GM10266 (cell line): ENCODE measurements around the gene REPS1.

Experiments
- DNase-seq: peaks from one replicate; pipeline ENCODE4 v3.0.0; 2012; ENCODE audit errors: extremely low spot score
- TF ChIP-seq, protein P1 (sequence below): IDR thresholded peaks from 2 replicates; pipeline ENCODE4 v1.5.1; 2012; ENCODE audit warnings: mild to moderate bottlenecking, low read depth; ENCODE audit not compliant: control insufficient read depth, insufficient read depth; ENCODE audit errors: missing control alignments

The REPS1 gene

DNA sequence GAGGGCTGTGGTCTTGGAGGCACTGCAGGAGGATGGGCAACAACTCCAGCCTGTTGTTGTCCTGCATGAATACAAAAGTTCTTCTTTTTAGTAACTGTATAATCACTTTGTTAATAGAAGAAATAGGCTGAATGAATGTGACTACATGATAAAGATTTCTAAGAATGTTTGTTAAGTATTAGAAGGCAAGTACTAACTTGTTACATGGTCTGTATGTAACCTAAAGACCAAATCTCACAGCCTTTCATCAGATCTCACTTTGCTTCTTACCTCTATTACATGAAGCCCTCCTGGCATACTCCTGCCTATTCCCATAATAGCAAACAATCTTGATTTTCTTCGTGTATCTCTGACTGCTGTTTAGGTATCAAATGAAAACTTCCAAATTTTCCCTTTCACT is 73.4 kb downstream of the REPS1 start:
- TF ChIP-seq, protein P1, sequence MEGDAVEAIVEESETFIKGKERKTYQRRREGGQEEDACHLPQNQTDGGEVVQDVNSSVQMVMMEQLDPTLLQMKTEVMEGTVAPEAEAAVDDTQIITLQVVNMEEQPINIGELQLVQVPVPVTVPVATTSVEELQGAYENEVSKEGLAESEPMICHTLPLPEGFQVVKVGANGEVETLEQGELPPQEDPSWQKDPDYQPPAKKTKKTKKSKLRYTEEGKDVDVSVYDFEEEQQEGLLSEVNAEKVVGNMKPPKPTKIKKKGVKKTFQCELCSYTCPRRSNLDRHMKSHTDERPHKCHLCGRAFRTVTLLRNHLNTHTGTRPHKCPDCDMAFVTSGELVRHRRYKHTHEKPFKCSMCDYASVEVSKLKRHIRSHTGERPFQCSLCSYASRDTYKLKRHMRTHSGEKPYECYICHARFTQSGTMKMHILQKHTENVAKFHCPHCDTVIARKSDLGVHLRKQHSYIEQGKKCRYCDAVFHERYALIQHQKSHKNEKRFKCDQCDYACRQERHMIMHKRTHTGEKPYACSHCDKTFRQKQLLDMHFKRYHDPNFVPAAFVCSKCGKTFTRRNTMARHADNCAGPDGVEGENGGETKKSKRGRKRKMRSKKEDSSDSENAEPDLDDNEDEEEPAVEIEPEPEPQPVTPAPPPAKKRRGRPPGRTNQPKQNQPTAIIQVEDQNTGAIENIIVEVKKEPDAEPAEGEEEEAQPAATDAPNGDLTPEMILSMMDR = no peak
- DNase-seq = no peak

DNA sequence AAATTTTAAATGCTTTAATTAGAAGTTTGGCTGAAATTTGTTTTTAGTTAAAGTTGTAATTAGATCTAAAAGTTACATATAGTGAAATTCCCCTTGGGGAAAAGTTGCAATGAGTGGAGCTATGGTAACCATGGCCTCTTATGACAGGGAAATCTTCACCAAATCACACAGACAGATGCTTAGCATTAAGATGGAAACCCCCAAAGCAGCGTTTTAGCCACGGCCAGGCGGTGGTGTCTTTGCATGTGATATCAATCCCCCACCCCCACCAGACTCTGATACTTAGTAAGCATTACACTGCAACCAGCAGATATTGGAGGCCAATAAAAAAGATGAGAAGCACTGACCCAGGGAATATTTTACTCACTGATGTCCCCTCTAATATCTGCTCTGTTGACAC is 75.7 kb downstream of the REPS1 start:
- TF ChIP-seq, protein P1 = no peak

DNA sequence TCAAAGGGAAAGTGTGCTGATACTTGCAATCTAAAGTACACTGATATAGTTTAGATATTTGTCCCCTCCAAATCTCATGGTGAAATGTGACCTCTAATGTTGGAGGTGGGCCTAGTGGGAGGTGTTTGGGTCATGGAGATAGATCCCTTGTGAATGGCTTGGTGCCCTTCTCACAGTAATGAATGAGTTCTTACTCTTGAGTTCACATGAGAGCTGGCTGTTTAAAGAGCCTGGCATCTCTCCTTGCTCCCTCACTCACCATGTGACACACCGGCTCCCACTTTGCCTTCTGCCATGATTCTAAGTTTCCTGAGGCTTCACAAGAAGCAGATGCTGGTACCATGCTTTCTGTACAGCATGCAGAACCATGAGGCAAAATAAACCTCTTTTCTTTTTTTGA is 78.1 kb downstream of the REPS1 start:
- no peak for DNase-seq
- TF ChIP-seq, protein P1 = no peak

More for the DNA sequence above, 75.7 kb downstream of the REPS1 start:
- DNase-seq = peak; percentile 22

DNA sequence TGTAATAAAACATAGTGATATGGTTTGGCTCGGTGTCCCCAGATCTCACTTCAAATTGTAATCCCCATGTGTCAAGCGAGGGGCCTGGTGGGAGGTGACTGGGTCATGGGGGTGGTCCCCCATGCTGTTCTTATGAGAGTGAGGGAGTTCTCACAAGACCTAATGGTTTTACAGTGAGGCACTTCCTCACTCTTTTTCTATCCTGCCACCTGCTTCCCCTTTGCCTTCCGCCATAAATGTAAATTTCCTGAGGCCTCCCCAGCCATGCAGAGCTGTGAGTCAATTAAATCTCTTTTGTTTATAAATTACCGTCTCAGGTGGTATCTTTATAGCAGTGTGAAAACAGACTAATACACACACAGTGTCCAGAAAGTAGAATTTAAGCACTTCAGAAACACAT is 78.5 kb downstream of the REPS1 start:
- DNase-seq = no peak
- TF ChIP-seq, protein P1 = no peak

DNA sequence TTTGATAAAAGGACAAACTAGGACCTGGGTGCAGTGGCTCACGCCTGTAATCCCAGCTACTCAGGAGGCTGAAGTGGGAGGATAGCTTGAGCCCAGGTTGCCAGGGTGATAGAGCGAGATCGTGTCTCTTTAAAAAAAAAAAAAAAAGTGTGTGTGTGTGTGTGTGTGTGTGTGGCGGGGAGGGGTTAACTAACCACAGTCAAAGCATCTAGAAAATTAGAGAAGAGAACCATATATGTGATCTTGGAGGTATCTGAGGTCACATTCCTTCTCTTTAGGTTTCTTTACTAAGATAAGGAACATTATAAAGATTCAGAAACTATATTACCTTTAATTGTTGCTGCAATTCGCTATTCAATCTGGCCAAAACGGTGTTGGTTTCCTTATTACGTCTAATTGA is 80.9 kb downstream of the REPS1 start:
- TF ChIP-seq, protein P1 = no peak
- DNase-seq = no peak

DNA sequence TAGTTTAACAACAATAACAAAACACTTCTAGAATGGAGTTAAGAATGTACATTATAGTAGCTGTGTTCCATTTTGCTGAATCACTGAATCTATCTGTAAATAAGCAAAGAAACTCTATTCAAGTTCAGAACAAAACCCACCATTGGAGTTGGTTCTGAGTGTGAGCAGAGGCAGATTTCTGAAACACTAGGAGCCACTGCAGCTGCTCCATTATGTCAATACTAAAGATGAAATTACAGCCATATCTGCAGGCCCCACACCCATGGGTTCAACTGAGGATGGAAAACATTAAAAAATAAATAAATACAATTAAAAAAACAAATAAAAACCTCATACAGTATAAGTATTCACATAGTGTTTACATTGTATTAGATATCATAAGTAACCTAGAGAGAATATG is 91.0 kb downstream of the REPS1 start:
- TF ChIP-seq, protein P1 = no peak
- DNase-seq = no peak

DNA sequence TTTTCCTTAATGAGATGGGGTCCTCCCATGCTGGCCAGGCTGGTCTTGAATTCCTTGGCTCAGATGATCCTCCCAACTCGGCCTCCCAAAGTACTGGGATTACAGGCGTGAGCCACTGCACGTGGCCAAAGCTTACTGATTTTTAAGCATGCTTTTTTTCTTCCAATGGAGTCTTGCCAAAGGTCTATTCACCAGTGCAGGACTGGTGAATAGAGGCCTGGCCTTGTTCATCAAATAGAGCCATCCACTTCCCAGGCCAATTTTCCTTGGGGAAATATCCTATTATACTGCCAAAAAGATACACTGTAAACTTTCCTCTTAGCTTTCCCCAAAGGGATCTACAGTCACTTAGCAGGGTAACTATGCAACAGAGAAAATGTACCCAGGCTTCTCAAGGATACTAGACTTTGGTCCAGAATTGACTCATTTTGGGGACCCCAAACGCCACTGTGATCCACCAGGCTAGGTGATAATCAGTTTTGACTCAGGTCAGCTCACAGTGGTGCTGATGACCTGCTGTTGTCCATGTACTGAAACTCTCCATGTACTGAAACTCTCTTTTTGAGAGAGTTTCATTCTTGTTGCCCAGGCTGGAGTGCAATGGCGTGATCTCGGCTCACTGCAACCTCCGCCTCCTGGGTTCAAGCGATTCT is 91.8 kb downstream of the REPS1 start:
- DNase-seq = no peak
- TF ChIP-seq, protein P1 = no peak
